GM13976 (cell line): ENCODE results near the gene SUSD6.

Source experiments
- DNase-seq: peaks from one replicate; pipeline ENCODE4 v3.0.0; 2012; ENCODE audit warnings: low spot score
- CTCF ChIP-seq: IDR thresholded peaks from 2 replicates; pipeline ENCODE4 v1.5.1; 2012; ENCODE audit warnings: borderline replicate concordance, mild to moderate bottlenecking; ENCODE audit not compliant: insufficient read depth; ENCODE audit errors: extremely low read depth, missing control alignments, control extremely low read depth
- in situ Hi-C: fragments of 300-500 bp; cut with MboI; formaldehyde crosslinking; loops from one replicate; pipeline ENCODE4 v1.12.0; 2022; ENCODE audit warnings: low sequenced_read_pairs, mixed read lengths, inconsistent platforms; ENCODE audit not compliant: unreplicated experiment

The SUSD6 gene

DNA sequence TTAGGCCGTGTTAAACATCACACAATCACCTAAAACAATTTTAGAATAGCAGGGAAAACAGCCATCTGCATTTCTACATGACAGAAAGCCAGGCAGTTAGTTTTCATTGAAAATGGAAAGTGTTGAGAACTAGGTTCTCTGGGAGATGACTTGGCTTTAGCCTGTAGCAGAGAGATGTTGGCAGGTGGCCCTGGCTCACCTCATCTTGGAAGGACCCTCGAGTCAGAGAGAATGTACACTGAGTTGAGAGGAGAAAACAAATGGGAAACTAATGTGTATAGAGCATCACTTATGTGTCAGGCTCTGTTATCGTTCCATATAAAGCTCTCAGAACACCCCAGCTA, 51.9 kb downstream of the SUSD6 start:
- TF ChIP-seq CTCF: no peak
- no peak for DNase-seq
- in situ Hi-C loops: no loop called here

- no peak for TF ChIP-seq CTCF
- in situ Hi-C loops: no loop called here
Observed at GRCh38 chr14:69664265-69664664, 52.9 kb downstream of the SUSD6 start.

GRCh38 chr14:69664865-69665526, 53.6 kb downstream of the SUSD6 start:
- in situ Hi-C loops: no loop called here
- DNase-seq: no peak
- no peak for TF ChIP-seq CTCF

More at GRCh38 chr14:69664265-69664664, 52.9 kb downstream of the SUSD6 start:
- no peak for DNase-seq

DNA sequence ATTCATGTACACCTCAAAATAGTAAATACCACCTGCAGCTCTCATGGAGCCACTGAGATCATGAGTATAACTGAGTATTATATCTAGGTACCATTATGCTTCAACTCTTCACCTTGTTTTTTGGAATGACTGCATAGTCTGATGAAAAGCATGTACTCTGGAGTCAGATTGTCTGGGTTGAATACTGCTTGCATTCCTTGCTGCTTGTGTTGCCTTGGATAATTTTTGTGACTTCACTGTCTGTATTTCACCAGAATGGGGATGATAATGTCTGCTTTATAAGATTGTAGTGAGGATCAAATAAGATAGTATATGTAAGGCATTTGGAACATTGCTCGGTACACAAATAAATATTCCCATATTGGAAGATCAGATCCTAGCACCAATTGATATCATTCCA, 54.2 kb downstream of the SUSD6 start:
- in situ Hi-C loops: no loop called here
- DNase-seq: no peak
- no peak for TF ChIP-seq CTCF

- in situ Hi-C loops: no loop called here
- DNase-seq: no peak
- TF ChIP-seq CTCF: no peak
Observed at GRCh38 chr14:69666112-69666511, 54.7 kb downstream of the SUSD6 start.

DNA sequence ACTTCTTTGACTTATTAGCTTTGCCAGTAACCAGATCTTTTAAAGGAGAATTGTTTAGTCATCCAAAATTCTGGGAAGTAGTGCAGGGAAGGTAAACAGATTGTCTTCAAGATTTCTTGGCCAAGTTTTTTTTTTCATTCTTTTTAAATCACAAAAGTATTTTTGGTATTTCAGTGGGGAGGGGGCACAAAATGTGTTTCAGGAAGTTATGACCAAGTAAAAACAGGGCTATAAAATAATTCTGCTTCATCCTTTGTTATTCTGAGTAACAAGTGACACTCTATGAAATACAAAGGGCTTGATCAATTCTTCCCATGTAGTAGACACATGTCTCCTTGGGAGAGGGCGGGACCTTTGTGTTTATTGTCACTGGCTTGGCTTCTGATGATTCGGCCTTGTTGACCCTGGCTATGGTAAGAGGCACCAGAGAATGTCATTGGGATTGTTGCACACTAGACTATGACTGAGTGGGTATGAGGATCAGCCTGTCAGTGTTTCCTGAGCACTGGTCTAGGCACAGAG, 55.4 kb downstream of the SUSD6 start:
- no peak for TF ChIP-seq CTCF
- in situ Hi-C loops: no loop called here
- no peak for DNase-seq
